Hepatic stellate cell (primary cell): ENCODE data around the gene ZXDC.

Experiments used
- DNase-seq: peaks from one replicate; pipeline ENCODE4 v3.0.0; 2011; ENCODE audit warnings: low spot score

ZXDC gene

GRCh38 chr3:126434931-126435411, 40.7 kb downstream of the ZXDC start:
- DNase-seq, result no peak

GRCh38 chr3:126434264-126434590, 41.5 kb downstream of the ZXDC start:
- no peak for DNase-seq

GRCh38 chr3:126433496-126434263, 42.0 kb downstream of the ZXDC start:
- DNase-seq, result no peak

- no peak for DNase-seq
Measured at GRCh38 chr3:126433105-126433430, 42.6 kb downstream of the ZXDC start.

- no peak for DNase-seq
Measured at GRCh38 chr3:126432361-126433104, 43.2 kb downstream of the ZXDC start.

GRCh38 chr3:126431103-126431534, 44.6 kb downstream of the ZXDC start:
- DNase-seq, result no peak

- DNase-seq, result no peak
Measured at GRCh38 chr3:126424751-126425150, 50.9 kb downstream of the ZXDC start.

GRCh38 chr3:126424039-126424717, 51.5 kb downstream of the ZXDC start:
- no peak for DNase-seq

GRCh38 chr3:126423191-126424038, 52.3 kb downstream of the ZXDC start:
- DNase-seq, result no peak

GRCh38 chr3:126422571-126423091, 53.1 kb downstream of the ZXDC start:
- no peak for DNase-seq

- DNase-seq, result no peak
Measured at GRCh38 chr3:126422121-126422520, 53.6 kb downstream of the ZXDC start.

- DNase-seq, result no peak
Measured at GRCh38 chr3:126421573-126422119, 54.0 kb downstream of the ZXDC start.

- no peak for DNase-seq
Measured at GRCh38 chr3:126419886-126420786, 55.6 kb downstream of the ZXDC start.

GRCh38 chr3:126419151-126419703, 56.5 kb downstream of the ZXDC start:
- DNase-seq, result no peak

- no peak for DNase-seq
Measured at GRCh38 chr3:126418661-126419131, 57.0 kb downstream of the ZXDC start.

GRCh38 chr3:126417981-126418530, 57.6 kb downstream of the ZXDC start:
- DNase-seq, result no peak

- DNase-seq, result no peak
Measured at GRCh38 chr3:126417515-126417914, 58.2 kb downstream of the ZXDC start.

GRCh38 chr3:126416943-126417342, 58.7 kb downstream of the ZXDC start:
- DNase-seq, result no peak
